GM18873 (cell line): Measurements from ENCODE around the gene QRICH1.

Source experiments
- ATAC-seq: cut with Tn5 transposase; IDR thresholded peaks from one replicate; pipeline ENCODE4 v1.9.1; 2021; ENCODE audit warnings: mild to moderate bottlenecking, moderate library complexity, moderate number of reproducible peaks; ENCODE audit not compliant: unreplicated experiment, low FRiP score

Gene QRICH1

GRCh38 chr3:49119439-49119838 is 25.6 kb upstream of the QRICH1 start:
- ATAC-seq = no peak

- ATAC-seq = no peak
Measured at GRCh38 chr3:49119036-49119435, 25.2 kb upstream of the QRICH1 start.

- no peak for ATAC-seq
Measured at GRCh38 chr3:49112262-49112661, 18.4 kb upstream of the QRICH1 start.

- no peak for ATAC-seq
Measured at GRCh38 chr3:49111347-49111746, 17.5 kb upstream of the QRICH1 start.

GRCh38 chr3:49110780-49111179 is 16.9 kb upstream of the QRICH1 start:
- no peak for ATAC-seq

GRCh38 chr3:49108346-49108745 is 14.5 kb upstream of the QRICH1 start:
- no peak for ATAC-seq

- peak; percentile 74 for ATAC-seq
Measured at GRCh38 chr3:49104427-49105291, 10.8 kb upstream of the QRICH1 start, which contains the start of gene QARS1. QARS1 (minus strand) TSS chr3:49104757; CDS start chr3:49104733, 24 bp downstream.

GRCh38 chr3:49104052-49104426 is 10.2 kb upstream of the QRICH1 start:
- ATAC-seq = no peak

- ATAC-seq = no peak
Measured at GRCh38 chr3:49100046-49100615, 6.3 kb upstream of the QRICH1 start.

- no peak for ATAC-seq
Measured at GRCh38 chr3:49098910-49099630, 5.2 kb upstream of the QRICH1 start.

GRCh38 chr3:49098429-49098828 is 4.6 kb upstream of the QRICH1 start:
- ATAC-seq = no peak

GRCh38 chr3:49092938-49093852 is 676 bp downstream of the QRICH1 start:
- peak; percentile 24 for ATAC-seq

GRCh38 chr3:49081429-49081828 is 12.4 kb downstream of the QRICH1 start:
- ATAC-seq = no peak

GRCh38 chr3:49079270-49079669 is 14.6 kb downstream of the QRICH1 start:
- ATAC-seq = no peak

- no peak for ATAC-seq
Measured at GRCh38 chr3:49076646-49077045, 17.2 kb downstream of the QRICH1 start.

- no peak for ATAC-seq
Measured at GRCh38 chr3:49076116-49076515, 17.8 kb downstream of the QRICH1 start.

- ATAC-seq = no peak
Measured at GRCh38 chr3:49058011-49058410, 35.9 kb downstream of the QRICH1 start.

GRCh38 chr3:49057268-49057667 is 36.6 kb downstream of the QRICH1 start:
- ATAC-seq = no peak

GRCh38 chr3:49054344-49054862 is 39.5 kb downstream of the QRICH1 start:
- no peak for ATAC-seq

GRCh38 chr3:49053543-49053942 is 40.3 kb downstream of the QRICH1 start:
- no peak for ATAC-seq
